Cardiac muscle cell (in vitro differentiated cells and primary cell): ENCODE measurements around the gene SLC4A1AP. TPM values are rescaled to one million over a fixed set of nuclear protein-coding genes. Genes with fewer than 3 reads are reported as not detected.

Experiments used
- DNase-seq, 2 donors: peaks; one replicate each; pipeline versions ENCODE4 v3.0.0 to v3.0.0-alpha.2; 2010 to 2017; ENCODE audit warnings: low read depth in 1 of 2, low spot score in 1 of 2
- H3K27ac ChIP-seq: fragments of 200-600 bp; sonication (generic); 2 replicates; pipeline ENCODE4 v1.5.1; 2016
- H3K27me3 ChIP-seq: fragments of 200-600 bp; sonication (generic); 2 replicates; pipeline ENCODE4 v1.6.0; 2016; ENCODE audit warnings: control low read depth
- H3K36me3 ChIP-seq: fragments of 200-600 bp; sonication (generic); 2 replicates; pipeline ENCODE4 v1.5.1; 2016; ENCODE audit warnings: control low read depth
- H3K4me1 ChIP-seq: fragments of 200-600 bp; sonication (generic); 2 replicates; pipeline ENCODE4 v1.8.1; 2017; ENCODE audit warnings: low read depth, mild to moderate bottlenecking, mixed run types
- H3K4me3 ChIP-seq: fragments of 200-600 bp; sonication (generic); 2 replicates; pipeline ENCODE4 v1.5.1; 2016; ENCODE audit warnings: mild to moderate bottlenecking
- H3K9me3 ChIP-seq: fragments of 200-600 bp; sonication (generic); 2 replicates; pipeline ENCODE4 v1.5.1; 2017; ENCODE audit warnings: low read depth, mild to moderate bottlenecking, control low read depth
- CTCF ChIP-seq: IDR thresholded peaks from 2 replicates; pipeline ENCODE4 v1.5.1; 2012; ENCODE audit warnings: low read depth, mild to moderate bottlenecking, low read length
- polyA plus RNA-seq: library from polyadenylated mRNA; unstranded; fragments of >200 nt; fragmentation: Nextera tagmentation; extraction: Ambion mirVana; gene quantifications from 2 replicates; pipeline ENCODE4 v1.2.1, GENCODE V29; 2016
- total RNA-seq: library from RNA; depleted of rRNA; stranded (reverse); fragments of >200 nt; gene quantifications from 2 replicates; pipeline ENCODE4 v1.2.3, GENCODE V29; 2016

Gene SLC4A1AP
- total and polyA plus RNA-seq, 2 experiments from 2014 or later = 34.8 to 35.9 TPM

GRCh38 chr2:27647289-27647688, 16.4 kb upstream of the SLC4A1AP start:
- peaks cover 41% of the 10 kb centered on the region for H3K36me3 ChIP-seq

GRCh38 chr2:27647737-27648136, 16.0 kb upstream of the SLC4A1AP start:
- no peaks in the 10 kb centered on the region for H3K9me3 ChIP-seq
- no peaks in the 10 kb centered on the region for H3K4me1 ChIP-seq
- H3K36me3 ChIP-seq = peaks cover 41% of the 10 kb centered on the region
- no peak for DNase-seq
- H3K27ac ChIP-seq = no peak overlapping the region
- H3K4me3 ChIP-seq = no peak overlapping the region
- no peaks in the 10 kb centered on the region for H3K27me3 ChIP-seq
- TF ChIP-seq CTCF = no peak

More at GRCh38 chr2:27647289-27647688, 16.4 kb upstream of the SLC4A1AP start:
- H3K27ac ChIP-seq = no peak overlapping the region
- no peak for DNase-seq
- H3K4me3 ChIP-seq = no peak overlapping the region
- no peaks in the 10 kb centered on the region for H3K4me1 ChIP-seq
- no peak for TF ChIP-seq CTCF
- H3K27me3 ChIP-seq = no peaks in the 10 kb centered on the region
- no peaks in the 10 kb centered on the region for H3K9me3 ChIP-seq

DNA sequence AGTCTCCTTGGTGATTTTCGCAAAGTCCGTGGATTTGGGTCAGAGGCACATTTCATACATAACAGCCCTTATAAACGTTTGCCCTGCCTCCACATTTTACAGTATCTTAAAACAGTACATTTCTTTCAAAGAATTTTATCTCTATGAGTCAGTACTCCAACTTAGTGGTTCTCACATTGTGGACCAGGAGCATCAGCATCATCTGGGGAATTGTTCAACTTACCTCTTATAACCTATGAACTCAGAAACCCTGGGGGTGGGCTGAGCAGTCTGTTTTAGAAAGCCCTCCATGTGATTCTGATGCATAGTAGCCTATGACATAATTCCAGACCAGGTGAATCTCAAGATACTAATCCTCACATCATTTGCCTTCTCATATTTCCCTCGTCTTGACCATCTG, 12.6 kb upstream of the SLC4A1AP start:
- DNase-seq = no peak
- no peak for TF ChIP-seq CTCF
- H3K36me3 ChIP-seq = peaks cover 47% of the 10 kb centered on the region
- H3K27me3 ChIP-seq = no peaks in the 10 kb centered on the region
- no peaks in the 10 kb centered on the region for H3K9me3 ChIP-seq
- H3K4me3 ChIP-seq = no peak overlapping the region
- no peaks in the 10 kb centered on the region for H3K4me1 ChIP-seq
- H3K27ac ChIP-seq = no peak overlapping the region

GRCh38 chr2:27652341-27652740, 11.3 kb upstream of the SLC4A1AP start:
- Histone ChIP-seq H3K9me3 (no peaks in the 10 kb centered on the region), H3K27me3 (no peaks in the 10 kb centered on the region), H3K4me1 (no peaks in the 10 kb centered on the region), H3K4me3 (no peak overlapping the region), H3K27ac (no peak overlapping the region), H3K36me3 (peaks cover 58% of the 10 kb centered on the region)
- no peak for DNase-seq
- no peak for TF ChIP-seq CTCF

DNA sequence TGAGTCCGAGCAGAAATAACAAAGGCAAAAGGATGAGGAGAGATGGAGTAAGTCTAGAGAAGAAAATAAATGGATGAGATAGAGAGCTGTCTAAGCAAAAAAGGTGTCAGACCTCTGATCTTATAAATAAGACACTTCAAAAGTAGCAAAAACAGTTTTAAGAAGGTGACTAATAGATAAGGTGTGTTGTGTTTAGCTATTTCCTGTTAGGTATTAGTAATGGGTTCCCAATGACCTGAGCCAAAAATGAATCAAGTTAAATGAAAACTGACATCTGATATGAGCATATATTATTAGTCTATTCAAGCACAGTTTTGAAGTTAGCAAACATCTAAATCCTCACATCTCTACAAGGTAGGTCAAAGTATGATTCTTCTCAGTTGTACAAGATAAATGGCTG, 10.9 kb upstream of the SLC4A1AP start:
- H3K36me3 ChIP-seq = peaks cover 59% of the 10 kb centered on the region
- no peak for TF ChIP-seq CTCF
- no peak overlapping the region for H3K4me3 ChIP-seq
- no peaks in the 10 kb centered on the region for H3K4me1 ChIP-seq
- no peak overlapping the region for H3K27ac ChIP-seq
- no peaks in the 10 kb centered on the region for H3K9me3 ChIP-seq
- DNase-seq = no peak
- H3K27me3 ChIP-seq = no peaks in the 10 kb centered on the region

- Histone ChIP-seq H3K27me3 (no peaks in the 10 kb centered on the region), H3K4me1 (no peaks in the 10 kb centered on the region), H3K9me3 (no peaks in the 10 kb centered on the region), H3K27ac (no peak overlapping the region), H3K36me3 (peaks cover 63% of the 10 kb centered on the region), H3K4me3 (no peak overlapping the region)
- no peak for DNase-seq
- no peak for TF ChIP-seq CTCF
Measured at GRCh38 chr2:27653397-27653796, 10.3 kb upstream of the SLC4A1AP start.
